HG03342 (cell line): ENCODE results near the gene UNC5C.

Experiments
- ATAC-seq: cut with Tn5 transposase; IDR thresholded peaks from one replicate; pipeline ENCODE4 v1.9.1; 2021; ENCODE audit warnings: mild to moderate bottlenecking, moderate library complexity; ENCODE audit not compliant: unreplicated experiment

The UNC5C gene

DNA sequence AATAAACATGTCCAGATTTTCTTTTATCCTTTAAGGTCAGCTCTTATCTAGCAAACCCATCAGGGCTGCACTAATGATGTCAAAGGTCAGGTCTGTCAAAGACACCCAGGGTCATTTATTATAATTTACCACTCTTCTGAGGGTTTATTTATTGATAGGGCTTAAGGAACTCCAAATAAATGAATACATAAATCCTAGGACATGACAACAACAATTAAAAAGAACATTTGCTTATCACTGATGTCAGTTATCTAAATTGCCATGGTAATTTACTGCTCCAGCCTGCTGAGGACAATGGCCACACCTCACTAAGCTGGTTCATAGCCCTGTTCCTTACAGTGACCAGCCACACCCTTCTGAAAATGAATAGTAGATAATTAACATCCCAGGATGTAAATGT is 317.1 kb downstream of the UNC5C start:
- ATAC-seq: no peak

GRCh38 chr4:95225849-95226248 is 322.9 kb downstream of the UNC5C start:
- ATAC-seq: no peak

DNA sequence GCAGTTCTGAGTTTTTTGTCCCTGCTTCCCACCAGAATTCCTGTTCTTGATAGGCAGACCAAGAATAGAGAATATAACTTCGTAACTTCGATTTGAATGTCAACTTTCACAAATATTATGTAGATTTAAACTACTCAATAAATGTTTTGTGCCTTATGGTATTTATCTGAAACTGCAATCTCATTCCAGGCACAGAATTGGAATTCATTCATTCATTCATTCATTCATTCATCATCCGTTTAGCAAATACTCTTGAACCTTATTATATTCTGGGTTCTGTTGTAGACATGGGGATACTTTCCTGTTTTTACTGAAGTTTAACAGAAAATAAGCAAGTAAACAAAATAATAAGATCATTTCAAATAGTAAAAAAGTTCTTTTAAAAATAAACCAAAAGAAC is 324.4 kb downstream of the UNC5C start:
- ATAC-seq: no peak

DNA sequence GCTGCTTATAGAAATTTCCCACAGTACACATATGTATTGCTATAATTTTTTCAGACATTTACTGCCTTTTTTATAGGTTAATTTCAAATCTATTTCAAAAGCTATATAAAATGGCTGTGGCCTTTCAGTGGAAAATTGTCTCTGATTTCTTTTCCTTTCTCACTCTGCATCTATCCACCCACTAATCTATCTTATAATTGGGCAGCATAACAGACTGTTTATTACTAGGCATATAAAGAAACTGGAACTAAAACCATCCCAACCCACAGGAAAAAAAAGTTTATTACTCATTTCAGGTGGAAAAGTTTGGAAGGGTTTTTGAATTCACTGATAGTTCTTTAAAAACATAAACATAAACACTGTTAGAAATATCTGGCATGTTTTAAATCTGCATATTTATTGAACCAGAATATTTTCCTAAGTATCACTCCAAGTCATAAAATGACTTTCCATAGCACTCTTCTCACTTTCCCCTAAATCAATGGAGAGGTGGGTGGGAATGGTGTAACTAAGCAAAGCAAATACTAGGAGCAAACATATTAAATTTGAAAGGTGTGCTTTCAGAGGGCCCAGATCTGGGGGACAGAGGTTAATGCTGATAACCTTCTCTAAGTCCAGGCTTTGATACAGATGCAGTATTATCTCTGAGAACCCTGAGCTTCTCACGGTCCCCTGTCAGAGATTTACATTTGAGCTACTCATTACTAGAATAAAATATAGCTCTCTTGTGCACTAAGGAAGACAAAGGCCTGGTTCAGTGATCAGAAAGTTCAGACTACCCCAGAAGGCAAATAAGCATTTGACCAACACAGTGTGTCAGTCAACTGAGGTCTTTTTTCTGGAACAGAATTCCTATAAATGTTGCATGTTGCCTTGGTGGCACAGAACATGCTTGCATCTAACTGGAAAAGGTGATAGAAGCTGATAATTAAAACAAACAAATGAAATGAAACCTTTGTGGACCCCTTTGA is 328.3 kb downstream of the UNC5C start:
- ATAC-seq: no peak

GRCh38 chr4:95219109-95219508 is 329.7 kb downstream of the UNC5C start:
- no peak for ATAC-seq

DNA sequence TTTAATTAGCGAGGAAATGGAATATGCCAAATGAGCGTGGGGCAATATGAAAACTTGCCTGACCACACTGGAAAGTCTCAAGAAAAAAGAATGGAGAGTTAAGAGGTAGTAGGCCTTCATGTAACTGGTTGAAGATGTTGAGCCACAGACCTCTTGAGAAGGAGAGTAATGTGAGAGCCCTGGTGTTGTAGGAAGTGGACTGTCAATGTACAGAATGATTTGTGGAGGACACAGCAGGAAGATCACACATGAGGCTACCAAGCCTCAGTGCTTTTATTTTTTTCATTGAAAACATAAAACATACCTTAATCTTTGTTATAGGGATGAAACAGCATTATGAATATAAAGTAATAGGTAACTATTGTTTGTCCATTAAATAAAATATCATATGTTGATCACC is 331.6 kb downstream of the UNC5C start:
- ATAC-seq: no peak

- no peak for ATAC-seq
Measured at GRCh38 chr4:95216636-95217035, 332.1 kb downstream of the UNC5C start.

DNA sequence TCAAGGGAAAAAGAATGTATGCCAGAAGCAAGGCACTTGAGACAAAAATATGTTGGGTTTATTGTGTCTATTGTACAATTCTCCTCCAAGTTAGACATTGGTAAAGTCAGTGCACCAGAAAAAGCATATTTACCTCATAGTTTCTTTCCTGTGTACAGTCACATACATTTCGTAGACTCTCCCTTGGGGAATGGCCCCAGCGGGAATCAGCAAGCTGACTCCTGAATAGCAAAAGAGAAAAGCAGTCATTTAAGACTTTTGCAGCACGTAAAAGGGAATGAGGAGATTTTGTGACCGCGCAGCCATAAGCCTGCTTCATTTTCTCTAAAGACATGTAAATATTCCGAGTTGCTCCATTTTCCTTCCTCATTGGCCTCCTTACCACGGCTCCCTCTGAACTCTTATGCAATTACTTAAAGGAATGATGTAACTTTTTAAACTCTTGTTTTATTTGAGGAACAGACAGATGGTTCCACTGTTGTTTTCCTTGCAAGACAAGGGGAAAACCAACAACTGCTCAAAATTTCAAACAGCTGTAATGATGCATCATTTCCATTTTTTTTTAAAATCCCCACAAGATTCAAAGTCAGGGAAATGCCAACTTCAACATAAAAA is 332.7 kb downstream of the UNC5C start:
- no peak for ATAC-seq

DNA sequence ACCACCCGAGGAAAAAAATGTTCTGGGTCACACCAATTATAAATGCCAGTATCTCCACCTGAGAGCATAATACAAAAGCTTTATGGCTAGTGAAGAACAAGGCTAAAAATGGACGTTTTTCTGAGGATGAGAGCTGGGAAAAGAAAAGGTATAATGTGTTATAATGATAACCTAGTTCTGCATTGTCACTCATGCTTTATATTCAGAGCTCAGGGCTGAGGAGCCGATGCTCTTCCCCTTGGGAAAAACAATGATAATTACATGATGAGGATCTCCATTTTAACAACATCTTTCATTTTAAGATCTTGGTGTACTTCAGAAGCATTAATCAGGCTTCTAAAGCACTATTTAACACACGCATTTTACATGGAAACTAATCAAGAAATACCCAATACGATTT is 333.7 kb downstream of the UNC5C start:
- ATAC-seq: no peak

DNA sequence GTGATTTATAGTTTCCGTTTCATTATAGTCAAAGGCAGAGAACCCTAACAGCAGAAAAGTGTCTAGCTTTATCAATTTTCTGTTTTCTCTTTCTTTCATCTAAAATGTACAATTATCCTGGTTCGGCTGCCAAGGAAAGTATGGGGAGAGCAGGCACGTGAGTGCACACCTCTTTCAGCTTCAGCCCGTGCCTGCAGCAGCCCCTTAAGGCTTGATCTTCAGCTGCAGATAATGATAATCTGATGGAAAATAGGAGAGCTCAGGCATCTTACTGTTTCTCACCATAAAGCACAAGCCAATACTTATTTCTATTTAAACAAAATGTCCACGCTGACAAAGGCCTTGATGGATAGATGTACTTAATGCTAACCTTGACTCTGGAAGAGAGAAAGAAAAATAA is 334.4 kb downstream of the UNC5C start:
- ATAC-seq: no peak

GRCh38 chr4:95213366-95213765 is 335.4 kb downstream of the UNC5C start:
- no peak for ATAC-seq

GRCh38 chr4:95212692-95213091 is 336.1 kb downstream of the UNC5C start:
- no peak for ATAC-seq

GRCh38 chr4:95209927-95210326 is 338.8 kb downstream of the UNC5C start:
- ATAC-seq: no peak

DNA sequence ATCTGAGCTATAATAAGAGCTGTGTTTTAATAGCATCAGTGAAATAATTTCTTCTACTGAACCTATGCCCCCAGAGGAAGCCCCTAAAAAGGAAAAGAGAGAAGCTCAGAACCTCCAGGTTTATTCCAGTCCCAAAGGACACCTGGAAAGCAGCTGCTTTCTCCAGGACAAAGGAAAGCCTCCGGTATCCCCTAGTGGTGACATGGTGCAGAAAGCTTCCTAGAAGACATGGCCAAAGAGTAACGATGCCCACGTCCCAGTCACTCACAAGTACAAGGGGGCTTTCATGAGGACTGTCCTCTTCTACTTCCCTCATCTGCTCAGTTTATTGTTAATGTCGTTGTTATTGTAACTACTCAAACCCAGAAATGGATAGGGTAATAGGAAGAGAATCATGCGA is 343.9 kb downstream of the UNC5C start:
- ATAC-seq: no peak

GRCh38 chr4:95204267-95204844 is 344.4 kb downstream of the UNC5C start:
- no peak for ATAC-seq

GRCh38 chr4:95198961-95199360 is 349.8 kb downstream of the UNC5C start:
- no peak for ATAC-seq

GRCh38 chr4:95197353-95197752 is 351.4 kb downstream of the UNC5C start:
- ATAC-seq: no peak

DNA sequence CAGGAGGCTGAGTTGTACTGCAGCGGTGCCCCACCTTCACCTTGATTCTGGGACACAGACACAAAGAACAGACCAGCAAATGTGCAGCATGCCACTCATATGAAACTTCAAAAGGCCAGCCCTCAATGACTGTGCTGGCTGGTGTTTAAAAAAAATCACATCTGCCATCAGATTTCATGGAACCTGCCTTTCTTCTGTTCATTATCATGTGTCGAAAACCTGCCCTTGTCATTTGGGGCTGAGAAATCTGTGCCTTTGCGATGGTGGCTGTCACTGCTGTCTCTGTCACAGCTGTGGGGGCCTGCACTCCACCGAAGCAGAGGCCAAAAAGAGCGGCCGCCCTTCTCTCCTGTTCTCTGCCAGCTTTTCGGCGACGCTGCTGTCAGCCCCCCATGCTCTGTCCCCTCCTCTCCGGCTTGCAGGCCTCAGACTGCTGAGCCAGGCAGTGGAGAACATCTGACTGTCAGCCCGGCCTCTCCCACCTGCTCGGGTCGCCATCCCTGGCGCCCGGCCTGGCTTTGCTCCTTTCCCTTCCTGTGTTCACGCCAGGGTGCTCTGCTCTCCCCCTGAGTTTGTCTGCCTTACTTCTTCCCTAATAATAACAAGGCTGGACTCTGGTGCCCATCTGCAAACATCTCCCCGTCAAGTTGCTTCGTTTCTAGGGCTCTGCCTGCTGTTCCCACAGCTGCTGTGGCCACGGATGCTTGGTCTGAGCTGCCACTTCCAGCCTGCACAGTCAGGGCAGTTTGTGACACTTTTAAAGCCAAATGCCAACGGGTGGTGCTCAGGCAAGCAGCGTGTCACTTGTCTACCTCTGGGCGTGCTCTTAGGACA is 355.2 kb downstream of the UNC5C start:
- ATAC-seq: no peak

GRCh38 chr4:95191537-95191936 is 357.2 kb downstream of the UNC5C start:
- ATAC-seq: no peak

- ATAC-seq: no peak
Measured at GRCh38 chr4:95190751-95191436, 357.9 kb downstream of the UNC5C start.
